ENCODE measurements around the gene GASK1A.

DNA sequence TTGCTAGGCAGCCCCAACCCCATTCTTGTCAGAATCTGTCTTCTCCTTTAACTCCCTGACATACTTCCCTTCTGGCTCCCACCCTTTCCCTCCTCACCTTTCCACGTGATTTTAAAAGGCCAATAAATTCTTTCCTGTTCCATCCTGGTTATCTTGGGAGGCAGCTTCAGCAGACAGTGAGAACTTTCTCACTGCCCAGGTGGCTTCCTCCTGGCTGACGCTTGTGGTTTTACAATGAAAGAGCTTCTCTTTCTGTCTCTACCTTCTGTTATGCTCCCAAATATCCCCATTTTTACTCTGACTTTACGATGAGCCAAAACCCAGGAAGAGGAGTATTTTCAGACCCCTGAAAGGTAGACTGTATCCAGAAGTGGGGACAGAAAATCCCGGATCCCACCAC, 42.1 kb downstream of the GASK1A start:
- TF ChIP-seq CTCF (conservative IDR thresholded peaks at IDR 0.05) (no peak), EZH2 (IDR thresholded peaks at IDR 0.05; ENCODE audit: low read depth) (no peak)

All from PC-9 (cell line).